GM23338 (cell line): Measurements from ENCODE around the gene ADORA2A. TPM values are rescaled to one million over a fixed set of nuclear protein-coding genes. Genes with fewer than 3 reads are reported as not detected.

Experiments used
- ATAC-seq: fragments of 200-7000 bp; cut with Tn5 transposase; 3 replicates; pipeline ENCODE4 v1.9.1; 2020
- DNase-seq: peaks from one replicate; pipeline ENCODE4 v3.0.0-alpha.2; 2015; ENCODE audit warnings: low spot score
- H2AFZ ChIP-seq: fragments of 200-600 bp; sonication (generic); 2 replicates; pipeline ENCODE4 v1.8.0; 2016; ENCODE audit warnings: antibody characterized with exemption, mild to moderate bottlenecking, moderate library complexity
- H3F3A ChIP-seq: fragments of 200-600 bp; sonication (generic); replicated peaks from 2 replicates; pipeline ENCODE4 v1.8.0; 2017; ENCODE audit warnings: antibody characterized with exemption, mixed run types, low read depth
- H3K27ac ChIP-seq: fragments of 200-600 bp; sonication (generic); 2 replicates; pipeline ENCODE4 v1.6.1; 2016; ENCODE audit warnings: low read depth
- H3K27me3 ChIP-seq: fragments of 200-600 bp; sonication (generic); 2 replicates; pipeline ENCODE4 v1.8.0; 2016; ENCODE audit warnings: mild to moderate bottlenecking, mixed run types, moderate library complexity; ENCODE audit not compliant: insufficient read depth
- H3K36me3 ChIP-seq: fragments of 200-600 bp; sonication (generic); 2 replicates; pipeline ENCODE4 v1.8.0; 2016; ENCODE audit warnings: mild to moderate bottlenecking; ENCODE audit not compliant: insufficient read depth
- H3K4me1 ChIP-seq: fragments of 200-600 bp; sonication (generic); 2 replicates; pipeline ENCODE4 v1.8.0; 2016; ENCODE audit warnings: mild to moderate bottlenecking, moderate library complexity; ENCODE audit not compliant: insufficient read depth
- H3K4me2 ChIP-seq: fragments of 200-600 bp; sonication (generic); 2 replicates; pipeline ENCODE4 v1.7.1; 2017; ENCODE audit warnings: mixed run types
- H3K4me3 ChIP-seq: fragments of 200-600 bp; sonication (generic); 2 replicates; pipeline ENCODE4 v1.6.1; 2016; ENCODE audit warnings: mixed run types
- H3K79me2 ChIP-seq: fragments of 200-600 bp; sonication (generic); replicated peaks from 2 replicates; pipeline ENCODE4 v1.8.0; 2017; ENCODE audit warnings: mild to moderate bottlenecking; ENCODE audit not compliant: insufficient read depth
- H3K9me2 ChIP-seq: fragments of 200-600 bp; sonication (generic); 2 replicates; pipeline ENCODE4 v1.8.0; 2017; ENCODE audit not compliant: insufficient read depth
- H4K20me1 ChIP-seq: fragments of 200-600 bp; sonication (generic); replicated peaks from 2 replicates; pipeline ENCODE4 v1.8.0; 2017; ENCODE audit warnings: mild to moderate bottlenecking; ENCODE audit not compliant: insufficient read depth
- H3K27ac Mint-ChIP-seq: 2 replicates; pipeline ENCODE4 v1.8.0; 2020; ENCODE audit warnings: inconsistent platforms, mild to moderate bottlenecking, moderate library complexity, mixed read lengths
- H3K27me3 Mint-ChIP-seq: 3 replicates; pipeline ENCODE4 v1.8.0; 2022; ENCODE audit warnings: low read depth, mild to moderate bottlenecking, moderate library complexity, mixed read lengths, inconsistent platforms; ENCODE audit not compliant: insufficient read depth, poor library complexity
- H3K36me3 Mint-ChIP-seq: 3 replicates; pipeline ENCODE4 v1.8.0; 2021; ENCODE audit warnings: low read depth, mild to moderate bottlenecking, inconsistent platforms, moderate library complexity, mixed read lengths
- H3K4me1 Mint-ChIP-seq: 3 replicates; pipeline ENCODE4 v1.8.0; 2020; ENCODE audit warnings: mild to moderate bottlenecking, inconsistent platforms, mixed read lengths
- H3K4me3 Mint-ChIP-seq: 3 replicates; pipeline ENCODE4 v1.8.0; 2021; ENCODE audit warnings: moderate library complexity, mild to moderate bottlenecking, inconsistent platforms, mixed read lengths
- H3K9me3 Mint-ChIP-seq: 3 replicates; pipeline ENCODE4 v1.8.0; 2020; ENCODE audit warnings: moderate library complexity, mild to moderate bottlenecking, inconsistent platforms, mixed read lengths
- CREB1 ChIP-seq: fragments of 250-450 bp; sonication (Bioruptor Pico); IDR thresholded peaks from 2 replicates; pipeline ENCODE4 v1.5.0; 2020; ENCODE audit warnings: low read depth, mild to moderate bottlenecking, moderate library complexity
- EZH2 ChIP-seq: fragments of 200-600 bp; sonication (generic); IDR thresholded peaks from one replicate; pipeline ENCODE4 v1.8.0; 2017; ENCODE audit warnings: antibody characterized with exemption, mild to moderate bottlenecking, low read depth; ENCODE audit not compliant: unreplicated experiment
- EZH2phosphoT487 ChIP-seq: fragments of 200-600 bp; sonication (generic); IDR thresholded peaks from one replicate; pipeline ENCODE4 v1.8.1; 2018; ENCODE audit warnings: antibody characterized with exemption; ENCODE audit not compliant: unreplicated experiment
- JUNB ChIP-seq: IDR thresholded peaks from one replicate; pipeline ENCODE4 v1.6.1; 2016; ENCODE audit warnings: antibody characterized with exemption; ENCODE audit not compliant: unreplicated experiment
- NANOG ChIP-seq: IDR thresholded peaks from 2 replicates; pipeline ENCODE4 v1.6.1; 2016; ENCODE audit warnings: antibody characterized with exemption, borderline replicate concordance
- POLR2AphosphoS5 ChIP-seq: IDR thresholded peaks from 2 replicates; pipeline ENCODE4 v1.6.1; 2016; ENCODE audit warnings: antibody characterized with exemption, low read depth
- STAT1 ChIP-seq: IDR thresholded peaks from one replicate; pipeline ENCODE4 v1.6.1; 2016; ENCODE audit warnings: antibody characterized with exemption; ENCODE audit not compliant: unreplicated experiment
- ZNF114 ChIP-seq: fragments of 250-450 bp; sonication (Bioruptor Pico); IDR thresholded peaks from 2 replicates; pipeline ENCODE4 v1.5.0; 2020; ENCODE audit warnings: mild to moderate bottlenecking, moderate library complexity
- ZNF331 ChIP-seq: fragments of 250-450 bp; sonication (Bioruptor Pico); IDR thresholded peaks from 2 replicates; pipeline ENCODE4 v1.5.0; 2020; ENCODE audit warnings: low read depth, mild to moderate bottlenecking, moderate library complexity
- polyA plus RNA-seq: library from polyadenylated mRNA; unstranded; fragments of >200 nt; fragmentation: Nextera tagmentation; extraction: Ambion mirVana; gene quantifications from 2 replicates; pipeline ENCODE4 v1.2.1, GENCODE V29; 2016
- total RNA-seq: library from RNA; depleted of rRNA; stranded (reverse); fragments of >200 nt; shearing (Covaris generic); gene quantifications from 2 replicates; pipeline ENCODE4 v1.2.3, GENCODE V29; 2014
- TF ChIP-seq, protein P1 (sequence below): fragments of 250-450 bp; sonication (Bioruptor Pico); IDR thresholded peaks from 2 replicates; pipeline ENCODE4 v1.5.0; 2020; ENCODE audit warnings: mild to moderate bottlenecking, moderate library complexity
- TF ChIP-seq, protein P2 (sequence below): IDR thresholded peaks from 2 replicates; pipeline ENCODE4 v1.6.1; 2016; ENCODE audit warnings: antibody characterized with exemption
- TF ChIP-seq, protein P3 (sequence below): IDR thresholded peaks from one replicate; pipeline ENCODE4 v1.6.1; 2018; ENCODE audit warnings: antibody characterized with exemption; ENCODE audit not compliant: unreplicated experiment
- TF ChIP-seq, protein P4 (sequence below), 2 experiments: fragments of 200-600 bp in 1 of 2; sonication (generic) in 1 of 2; conservative IDR thresholded peaks; 2 replicates each; pipeline versions ENCODE4 v1.5.1 to v1.6.1; 2016 to 2017; ENCODE audit warnings: antibody characterized with exemption in 2 of 2, low read depth in 2 of 2, mild to moderate bottlenecking in 2 of 2, moderate library complexity in 1 of 2

ADORA2A gene
- total and polyA plus RNA-seq, 2 experiments from 2014 or later = 4.1 to 13.5 TPM

DNA sequence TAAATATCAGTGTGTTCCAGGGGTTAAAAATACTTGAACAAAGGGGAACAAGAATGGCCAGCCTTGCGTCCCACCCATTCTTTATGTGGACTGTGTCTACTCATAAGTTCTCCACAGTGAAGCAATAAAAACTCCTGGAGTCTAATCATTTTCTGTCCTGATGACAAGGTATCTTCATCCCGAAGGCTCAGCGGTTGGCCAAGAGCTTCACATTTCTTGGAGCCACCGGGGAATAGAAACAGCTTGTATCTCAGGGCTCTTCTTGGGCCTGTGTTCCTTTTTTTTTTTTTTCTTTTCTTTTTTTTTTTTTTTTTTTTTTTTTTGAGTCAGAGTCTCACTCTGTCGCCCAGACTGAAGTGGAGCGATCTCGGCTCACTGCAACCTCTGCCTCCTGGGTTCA lies 36.8 kb upstream of the ADORA2A start:
- Histone ChIP-seq H3K36me3 (no peaks in the 10 kb centered on the region), H2AFZ (no peak overlapping the region), H3K4me2 (no peak overlapping the region), H3K27me3 (no peaks in the 10 kb centered on the region), H3K4me3 (no peak overlapping the region), H3K4me1 (no peaks in the 10 kb centered on the region; the same call in 1 of the 2 replicates), H3K79me2 (no peaks in the 10 kb centered on the region), H3K27ac (no peak overlapping the region), H3F3A (no peaks in the 10 kb centered on the region), H3K9me2 (no peaks in the 10 kb centered on the region), H4K20me1 (peaks cover 3% of the 10 kb centered on the region)
- H3K4me1 Mint-ChIP-seq = no peaks in the 10 kb centered on the region
- H3K27ac Mint-ChIP-seq = no peak overlapping the region
- H3K4me3 Mint-ChIP-seq = no peak overlapping the region
- H3K27me3 Mint-ChIP-seq = no peaks in the 10 kb centered on the region
- H3K9me3 Mint-ChIP-seq = no peaks in the 10 kb centered on the region
- TF ChIP-seq ZNF114 (CRISPR knock-in tag) (no peak), CREB1 (no peak), EZH2phosphoT487 (no peak), EZH2 (no peak), JUNB (no peak), ZNF331 (CRISPR knock-in tag) (no peak), NANOG (no peak), STAT1 (no peak), POLR2AphosphoS5 (no peak)
- TF ChIP-seq, protein P1, sequence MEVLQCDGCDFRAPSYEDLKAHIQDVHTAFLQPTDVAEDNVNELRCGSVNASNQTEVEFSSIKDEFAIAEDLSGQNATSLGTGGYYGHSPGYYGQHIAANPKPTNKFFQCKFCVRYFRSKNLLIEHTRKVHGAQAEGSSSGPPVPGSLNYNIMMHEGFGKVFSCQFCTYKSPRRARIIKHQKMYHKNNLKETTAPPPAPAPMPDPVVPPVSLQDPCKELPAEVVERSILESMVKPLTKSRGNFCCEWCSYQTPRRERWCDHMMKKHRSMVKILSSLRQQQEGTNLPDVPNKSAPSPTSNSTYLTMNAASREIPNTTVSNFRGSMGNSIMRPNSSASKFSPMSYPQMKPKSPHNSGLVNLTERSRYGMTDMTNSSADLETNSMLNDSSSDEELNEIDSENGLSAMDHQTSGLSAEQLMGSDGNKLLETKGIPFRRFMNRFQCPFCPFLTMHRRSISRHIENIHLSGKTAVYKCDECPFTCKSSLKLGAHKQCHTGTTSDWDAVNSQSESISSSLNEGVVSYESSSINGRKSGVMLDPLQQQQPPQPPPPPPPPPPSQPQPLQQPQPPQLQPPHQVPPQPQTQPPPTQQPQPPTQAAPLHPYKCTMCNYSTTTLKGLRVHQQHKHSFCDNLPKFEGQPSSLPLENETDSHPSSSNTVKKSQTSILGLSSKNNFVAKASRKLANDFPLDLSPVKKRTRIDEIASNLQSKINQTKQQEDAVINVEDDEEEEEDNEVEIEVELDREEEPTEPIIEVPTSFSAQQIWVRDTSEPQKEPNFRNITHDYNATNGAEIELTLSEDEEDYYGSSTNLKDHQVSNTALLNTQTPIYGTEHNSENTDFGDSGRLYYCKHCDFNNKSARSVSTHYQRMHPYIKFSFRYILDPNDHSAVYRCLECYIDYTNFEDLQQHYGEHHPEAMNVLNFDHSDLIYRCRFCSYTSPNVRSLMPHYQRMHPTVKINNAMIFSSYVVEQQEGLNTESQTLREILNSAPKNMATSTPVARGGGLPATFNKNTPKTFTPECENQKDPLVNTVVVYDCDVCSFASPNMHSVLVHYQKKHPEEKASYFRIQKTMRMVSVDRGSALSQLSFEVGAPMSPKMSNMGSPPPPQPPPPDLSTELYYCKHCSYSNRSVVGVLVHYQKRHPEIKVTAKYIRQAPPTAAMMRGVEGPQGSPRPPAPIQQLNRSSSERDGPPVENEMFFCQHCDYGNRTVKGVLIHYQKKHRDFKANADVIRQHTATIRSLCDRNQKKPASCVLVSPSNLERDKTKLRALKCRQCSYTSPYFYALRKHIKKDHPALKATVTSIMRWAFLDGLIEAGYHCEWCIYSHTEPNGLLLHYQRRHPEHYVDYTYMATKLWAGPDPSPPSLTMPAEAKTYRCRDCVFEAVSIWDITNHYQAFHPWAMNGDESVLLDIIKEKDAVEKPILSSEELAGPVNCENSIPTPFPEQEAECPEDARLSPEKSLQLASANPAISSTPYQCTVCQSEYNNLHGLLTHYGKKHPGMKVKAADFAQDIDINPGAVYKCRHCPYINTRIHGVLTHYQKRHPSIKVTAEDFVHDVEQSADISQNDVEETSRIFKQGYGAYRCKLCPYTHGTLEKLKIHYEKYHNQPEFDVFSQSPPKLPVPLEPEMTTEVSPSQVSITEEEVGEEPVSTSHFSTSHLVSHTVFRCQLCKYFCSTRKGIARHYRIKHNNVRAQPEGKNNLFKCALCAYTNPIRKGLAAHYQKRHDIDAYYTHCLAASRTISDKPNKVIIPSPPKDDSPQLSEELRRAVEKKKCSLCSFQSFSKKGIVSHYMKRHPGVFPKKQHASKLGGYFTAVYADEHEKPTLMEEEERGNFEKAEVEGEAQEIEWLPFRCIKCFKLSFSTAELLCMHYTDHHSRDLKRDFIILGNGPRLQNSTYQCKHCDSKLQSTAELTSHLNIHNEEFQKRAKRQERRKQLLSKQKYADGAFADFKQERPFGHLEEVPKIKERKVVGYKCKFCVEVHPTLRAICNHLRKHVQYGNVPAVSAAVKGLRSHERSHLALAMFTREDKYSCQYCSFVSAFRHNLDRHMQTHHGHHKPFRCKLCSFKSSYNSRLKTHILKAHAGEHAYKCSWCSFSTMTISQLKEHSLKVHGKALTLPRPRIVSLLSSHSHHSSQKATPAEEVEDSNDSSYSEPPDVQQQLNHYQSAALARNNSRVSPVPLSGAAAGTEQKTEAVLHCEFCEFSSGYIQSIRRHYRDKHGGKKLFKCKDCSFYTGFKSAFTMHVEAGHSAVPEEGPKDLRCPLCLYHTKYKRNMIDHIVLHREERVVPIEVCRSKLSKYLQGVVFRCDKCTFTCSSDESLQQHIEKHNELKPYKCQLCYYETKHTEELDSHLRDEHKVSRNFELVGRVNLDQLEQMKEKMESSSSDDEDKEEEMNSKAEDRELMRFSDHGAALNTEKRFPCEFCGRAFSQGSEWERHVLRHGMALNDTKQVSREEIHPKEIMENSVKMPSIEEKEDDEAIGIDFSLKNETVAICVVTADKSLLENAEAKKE = no peak
- TF ChIP-seq, protein P2, sequence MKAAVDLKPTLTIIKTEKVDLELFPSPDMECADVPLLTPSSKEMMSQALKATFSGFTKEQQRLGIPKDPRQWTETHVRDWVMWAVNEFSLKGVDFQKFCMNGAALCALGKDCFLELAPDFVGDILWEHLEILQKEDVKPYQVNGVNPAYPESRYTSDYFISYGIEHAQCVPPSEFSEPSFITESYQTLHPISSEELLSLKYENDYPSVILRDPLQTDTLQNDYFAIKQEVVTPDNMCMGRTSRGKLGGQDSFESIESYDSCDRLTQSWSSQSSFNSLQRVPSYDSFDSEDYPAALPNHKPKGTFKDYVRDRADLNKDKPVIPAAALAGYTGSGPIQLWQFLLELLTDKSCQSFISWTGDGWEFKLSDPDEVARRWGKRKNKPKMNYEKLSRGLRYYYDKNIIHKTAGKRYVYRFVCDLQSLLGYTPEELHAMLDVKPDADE = no peak
- TF ChIP-seq, protein P3, sequence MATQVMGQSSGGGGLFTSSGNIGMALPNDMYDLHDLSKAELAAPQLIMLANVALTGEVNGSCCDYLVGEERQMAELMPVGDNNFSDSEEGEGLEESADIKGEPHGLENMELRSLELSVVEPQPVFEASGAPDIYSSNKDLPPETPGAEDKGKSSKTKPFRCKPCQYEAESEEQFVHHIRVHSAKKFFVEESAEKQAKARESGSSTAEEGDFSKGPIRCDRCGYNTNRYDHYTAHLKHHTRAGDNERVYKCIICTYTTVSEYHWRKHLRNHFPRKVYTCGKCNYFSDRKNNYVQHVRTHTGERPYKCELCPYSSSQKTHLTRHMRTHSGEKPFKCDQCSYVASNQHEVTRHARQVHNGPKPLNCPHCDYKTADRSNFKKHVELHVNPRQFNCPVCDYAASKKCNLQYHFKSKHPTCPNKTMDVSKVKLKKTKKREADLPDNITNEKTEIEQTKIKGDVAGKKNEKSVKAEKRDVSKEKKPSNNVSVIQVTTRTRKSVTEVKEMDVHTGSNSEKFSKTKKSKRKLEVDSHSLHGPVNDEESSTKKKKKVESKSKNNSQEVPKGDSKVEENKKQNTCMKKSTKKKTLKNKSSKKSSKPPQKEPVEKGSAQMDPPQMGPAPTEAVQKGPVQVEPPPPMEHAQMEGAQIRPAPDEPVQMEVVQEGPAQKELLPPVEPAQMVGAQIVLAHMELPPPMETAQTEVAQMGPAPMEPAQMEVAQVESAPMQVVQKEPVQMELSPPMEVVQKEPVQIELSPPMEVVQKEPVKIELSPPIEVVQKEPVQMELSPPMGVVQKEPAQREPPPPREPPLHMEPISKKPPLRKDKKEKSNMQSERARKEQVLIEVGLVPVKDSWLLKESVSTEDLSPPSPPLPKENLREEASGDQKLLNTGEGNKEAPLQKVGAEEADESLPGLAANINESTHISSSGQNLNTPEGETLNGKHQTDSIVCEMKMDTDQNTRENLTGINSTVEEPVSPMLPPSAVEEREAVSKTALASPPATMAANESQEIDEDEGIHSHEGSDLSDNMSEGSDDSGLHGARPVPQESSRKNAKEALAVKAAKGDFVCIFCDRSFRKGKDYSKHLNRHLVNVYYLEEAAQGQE = no peak
- TF ChIP-seq, protein P4, sequence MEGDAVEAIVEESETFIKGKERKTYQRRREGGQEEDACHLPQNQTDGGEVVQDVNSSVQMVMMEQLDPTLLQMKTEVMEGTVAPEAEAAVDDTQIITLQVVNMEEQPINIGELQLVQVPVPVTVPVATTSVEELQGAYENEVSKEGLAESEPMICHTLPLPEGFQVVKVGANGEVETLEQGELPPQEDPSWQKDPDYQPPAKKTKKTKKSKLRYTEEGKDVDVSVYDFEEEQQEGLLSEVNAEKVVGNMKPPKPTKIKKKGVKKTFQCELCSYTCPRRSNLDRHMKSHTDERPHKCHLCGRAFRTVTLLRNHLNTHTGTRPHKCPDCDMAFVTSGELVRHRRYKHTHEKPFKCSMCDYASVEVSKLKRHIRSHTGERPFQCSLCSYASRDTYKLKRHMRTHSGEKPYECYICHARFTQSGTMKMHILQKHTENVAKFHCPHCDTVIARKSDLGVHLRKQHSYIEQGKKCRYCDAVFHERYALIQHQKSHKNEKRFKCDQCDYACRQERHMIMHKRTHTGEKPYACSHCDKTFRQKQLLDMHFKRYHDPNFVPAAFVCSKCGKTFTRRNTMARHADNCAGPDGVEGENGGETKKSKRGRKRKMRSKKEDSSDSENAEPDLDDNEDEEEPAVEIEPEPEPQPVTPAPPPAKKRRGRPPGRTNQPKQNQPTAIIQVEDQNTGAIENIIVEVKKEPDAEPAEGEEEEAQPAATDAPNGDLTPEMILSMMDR (conservative IDR thresholded peaks at IDR 0.05; ENCODE audit: low read depth in 2 of 2) = no peak
- DNase-seq = no peak
- no peak for ATAC-seq
- peaks cover 10% of the 10 kb centered on the region; the same call in 2 of the 3 replicates for H3K36me3 Mint-ChIP-seq
